ENCODE results near the gene DACT2. TPM values are rescaled to one million over a fixed set of nuclear protein-coding genes. Genes with fewer than 3 reads are reported as not detected.

Gene DACT2
- total RNA-seq, 1 experiment from 2014 or later, result 21.1 TPM

GRCh38 chr6:168275168-168275567 lies 44.4 kb downstream of the DACT2 start:
- intact Hi-C loops (cut with micrococcal nuclease; ENCODE audit: unreplicated experiment), result loop anchor here (2.0 kb wide), 1 partner anchor 52 kb away; no protein-coding TSS in a partner anchor
- POLR2A ChIA-PET, result interaction anchor here (0.9 to 1.9 kb wide), 2 partner anchors 10 to 30 kb away, joined by 4 to 6 read pairs; no protein-coding TSS in a partner anchor

GRCh38 chr6:168274037-168274952 lies 45.3 kb downstream of the DACT2 start:
- Histone ChIP-seq H3K9me3 (no peaks in the 10 kb centered on the region), H3K27me3 (replicated peaks; ENCODE audit: control insufficient read depth, insufficient read depth, low read length) (no peaks in the 10 kb centered on the region), H3K4me3 (ENCODE audit: low read depth, low read length) (peak overlapping the region; percentile 27), H3K4me1 (peaks cover 39% of the 10 kb centered on the region), H3K36me3 (ENCODE audit: control insufficient read depth, insufficient read depth, low read length) (no peaks in the 10 kb centered on the region)
- Mint-ChIP-seq H3K4me3 (ENCODE audit: unreplicated experiment) (peak overlapping the region; percentile 73), H3K27ac (ENCODE audit: unreplicated experiment) (peak overlapping the region; percentile 65), H3K27me3 (ENCODE audit: insufficient read depth, unreplicated experiment) (no peaks in the 10 kb centered on the region), H3K4me1 (ENCODE audit: low read depth, unreplicated experiment) (peaks cover 41% of the 10 kb centered on the region), H3K9me3 (ENCODE audit: unreplicated experiment) (peaks cover 8% of the 10 kb centered on the region), H3K36me3 (ENCODE audit: insufficient read depth, unreplicated experiment) (no peaks in the 10 kb centered on the region)
- ChIA-PET CTCF (interaction anchor here (1.0 to 1.1 kb wide), 2 partner anchors 9 to 27 kb away, joined by 4 to 7 read pairs; no protein-coding TSS in a partner anchor), POLR2A (interaction anchor here (0.9 to 1.9 kb wide), 2 partner anchors 9 to 31 kb away, joined by 4 to 6 read pairs; no protein-coding TSS in a partner anchor)
- no peak for TF ChIP-seq CTCF (IDR thresholded peaks at IDR 0.05; ENCODE audit: insufficient read depth in 1 of 2, low read depth in 1 of 2, low read length in 1 of 2, severe bottlenecking in 1 of 2, unreplicated experiment in 1 of 2)
- no TSS peak for BruUV-seq (replicated peaks)
- DNase-seq, result peak; percentile 83 to 87
- intact Hi-C loops (cut with micrococcal nuclease; ENCODE audit: unreplicated experiment), result loop anchor here (1.0 to 2.0 kb wide), 4 partner anchors 9 to 53 kb away; no protein-coding TSS in a partner anchor

More at GRCh38 chr6:168275168-168275567, 44.4 kb downstream of the DACT2 start:
- no TSS peak for BruUV-seq (replicated peaks)
- no peak for DNase-seq
- H3K4me3 ChIP-seq (ENCODE audit: low read depth, low read length), result no peak overlapping the region
- H3K4me1 Mint-ChIP-seq (ENCODE audit: low read depth, unreplicated experiment), result peaks cover 41% of the 10 kb centered on the region
- H3K36me3 Mint-ChIP-seq (ENCODE audit: insufficient read depth, unreplicated experiment), result no peaks in the 10 kb centered on the region
- peaks cover 39% of the 10 kb centered on the region for H3K4me1 ChIP-seq
- H3K27ac Mint-ChIP-seq (ENCODE audit: unreplicated experiment), result peak overlapping the region; percentile 68
- no peaks in the 10 kb centered on the region for H3K27me3 Mint-ChIP-seq (ENCODE audit: insufficient read depth, unreplicated experiment)
- no peaks in the 10 kb centered on the region for H3K36me3 ChIP-seq (ENCODE audit: control insufficient read depth, insufficient read depth, low read length)
- H3K9me3 Mint-ChIP-seq (ENCODE audit: unreplicated experiment), result peaks cover 8% of the 10 kb centered on the region
- H3K4me3 Mint-ChIP-seq (ENCODE audit: unreplicated experiment), result peak overlapping the region; percentile 73
- CTCF ChIA-PET, result interaction anchor here (0.6 to 1.1 kb wide), 3 partner anchors 10 to 64 kb away, joined by 3 to 7 read pairs (median 4); no protein-coding TSS in a partner anchor
- H3K27me3 ChIP-seq (replicated peaks; ENCODE audit: control insufficient read depth, insufficient read depth, low read length), result no peaks in the 10 kb centered on the region
- TF ChIP-seq CTCF (IDR thresholded peaks at IDR 0.05; ENCODE audit: insufficient read depth in 1 of 2, low read depth in 1 of 2, low read length in 1 of 2, severe bottlenecking in 1 of 2, unreplicated experiment in 1 of 2), result no peak
- no peaks in the 10 kb centered on the region for H3K9me3 ChIP-seq

GRCh38 chr6:168273441-168274036 lies 46.0 kb downstream of the DACT2 start:
- no peak for DNase-seq
- POLR2A ChIA-PET, result interaction anchor here (1.9 kb wide), 1 partner anchor 8 kb away, joined by 6 read pairs; no protein-coding TSS in a partner anchor
- H3K27me3 ChIP-seq (replicated peaks; ENCODE audit: control insufficient read depth, insufficient read depth, low read length), result no peaks in the 10 kb centered on the region
- BruUV-seq (replicated peaks), result no TSS peak
- Mint-ChIP-seq H3K36me3 (ENCODE audit: insufficient read depth, unreplicated experiment) (no peaks in the 10 kb centered on the region), H3K9me3 (ENCODE audit: unreplicated experiment) (peaks cover 7% of the 10 kb centered on the region), H3K27me3 (ENCODE audit: insufficient read depth, unreplicated experiment) (no peaks in the 10 kb centered on the region), H3K27ac (ENCODE audit: unreplicated experiment) (no peak overlapping the region), H3K4me3 (ENCODE audit: unreplicated experiment) (peak overlapping the region; percentile 73), H3K4me1 (ENCODE audit: low read depth, unreplicated experiment) (peaks cover 40% of the 10 kb centered on the region)
- no peak for TF ChIP-seq CTCF (IDR thresholded peaks at IDR 0.05; ENCODE audit: insufficient read depth in 1 of 2, low read depth in 1 of 2, low read length in 1 of 2, severe bottlenecking in 1 of 2, unreplicated experiment in 1 of 2)
- CTCF ChIA-PET, result no interaction called here
- H3K4me3 ChIP-seq (ENCODE audit: low read depth, low read length), result peak overlapping the region; percentile 15; the same call in 1 of the 2 replicates
- H3K4me1 ChIP-seq, result peaks cover 39% of the 10 kb centered on the region
- H3K36me3 ChIP-seq (ENCODE audit: control insufficient read depth, insufficient read depth, low read length), result no peaks in the 10 kb centered on the region
- intact Hi-C loops (cut with micrococcal nuclease; ENCODE audit: unreplicated experiment), result loop anchor here (1.0 to 2.0 kb wide), 4 partner anchors 8 to 53 kb away; no protein-coding TSS in a partner anchor
- H3K9me3 ChIP-seq, result no peaks in the 10 kb centered on the region

Measured in Caco-2 (cell line).